Left colon (tissue), 2 donors: ENCODE results near the gene POLN. TPM values are rescaled to one million over a fixed set of nuclear protein-coding genes. Genes with fewer than 3 reads are reported as not detected.
A peak's percentile ranks its signal among the peaks of the same experiment; 100 is the strongest.

ENCODE experiments used
- ATAC-seq: fragments of 200-7000 bp; cut with Tn5 transposase; one replicate; pipeline ENCODE4 v1.9.1; 2020; ENCODE audit warnings: mild to moderate bottlenecking, moderate library complexity
- DNase-seq, 2 donors: peaks; one replicate each; pipeline ENCODE4 v3.0.0-alpha.2; 2020
- intact Hi-C, 2 donors: fragments of 100-400 bp; cut with DNase I in 1 of 2; cut with micrococcal nuclease in 1 of 2; formaldehyde crosslinking; loops; one replicate each; pipeline versions ENCODE4 v1.11.2 to v1.14.0; 2022; cut with DNase I, micrococcal nuclease
- total RNA-seq, 2 donors: library from RNA; stranded (reverse); fragmentation: NEBNext Ultra II Directional; extraction: Animal tissue kit (Norgen Biotek cat#: 25700); gene quantifications; one replicate each; pipeline ENCODE4 v1.2.1, GENCODE V29; 2021
- donor health status: DM: no; HTN: no; CAD: no.
- donor health status: DM: yes; HTN: yes; CAD: no.

Gene POLN
- total RNA-seq, 2 donors from 2014 or later, result 1.3 to 3.1 TPM

DNA sequence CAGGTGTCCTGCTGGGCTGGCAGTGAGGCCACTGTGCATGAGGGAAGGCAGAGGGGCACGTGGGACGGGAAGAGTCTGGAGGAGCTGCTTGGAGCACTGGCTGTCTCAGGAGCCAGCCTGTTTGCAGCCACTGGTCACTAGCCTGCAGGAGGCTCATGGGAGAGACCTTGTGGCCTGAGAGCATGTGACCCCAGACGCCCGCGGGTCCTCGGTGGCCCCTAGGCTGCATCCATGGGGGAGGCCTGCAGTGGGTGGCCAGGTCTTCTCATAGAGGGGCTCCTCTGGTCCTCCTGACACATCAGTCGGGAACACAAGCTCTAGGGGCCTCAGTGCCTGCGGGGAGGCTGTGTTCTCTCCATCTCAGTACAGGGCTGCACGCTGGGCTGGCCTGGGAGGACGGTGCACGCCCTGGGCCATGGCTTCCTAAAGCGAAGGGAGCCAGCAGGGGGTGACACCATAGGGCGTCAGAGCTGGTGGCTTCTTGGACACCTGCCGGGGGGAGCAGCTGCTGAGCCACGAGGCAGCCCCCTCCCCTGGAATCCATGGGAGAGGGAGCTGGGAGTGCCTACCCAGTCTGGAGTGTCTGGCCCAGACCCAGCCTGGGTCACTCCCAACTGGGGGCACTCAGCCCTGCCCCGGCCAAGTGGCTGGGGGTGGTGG, 170.5 kb downstream of the POLN start:
- DNase-seq, result no peak
- intact Hi-C loops, result no loop called here
- no peak for ATAC-seq

- intact Hi-C loops, result no loop called here
- no peak for DNase-seq
- ATAC-seq, result no peak
These were observed 171.3 kb downstream of the POLN start for GRCh38 chr4:2070421-2071251.

- ATAC-seq, result no peak
- DNase-seq, result no peak
- intact Hi-C loops, result no loop called here
These were observed 171.9 kb downstream of the POLN start for GRCh38 chr4:2069986-2070385.

DNA sequence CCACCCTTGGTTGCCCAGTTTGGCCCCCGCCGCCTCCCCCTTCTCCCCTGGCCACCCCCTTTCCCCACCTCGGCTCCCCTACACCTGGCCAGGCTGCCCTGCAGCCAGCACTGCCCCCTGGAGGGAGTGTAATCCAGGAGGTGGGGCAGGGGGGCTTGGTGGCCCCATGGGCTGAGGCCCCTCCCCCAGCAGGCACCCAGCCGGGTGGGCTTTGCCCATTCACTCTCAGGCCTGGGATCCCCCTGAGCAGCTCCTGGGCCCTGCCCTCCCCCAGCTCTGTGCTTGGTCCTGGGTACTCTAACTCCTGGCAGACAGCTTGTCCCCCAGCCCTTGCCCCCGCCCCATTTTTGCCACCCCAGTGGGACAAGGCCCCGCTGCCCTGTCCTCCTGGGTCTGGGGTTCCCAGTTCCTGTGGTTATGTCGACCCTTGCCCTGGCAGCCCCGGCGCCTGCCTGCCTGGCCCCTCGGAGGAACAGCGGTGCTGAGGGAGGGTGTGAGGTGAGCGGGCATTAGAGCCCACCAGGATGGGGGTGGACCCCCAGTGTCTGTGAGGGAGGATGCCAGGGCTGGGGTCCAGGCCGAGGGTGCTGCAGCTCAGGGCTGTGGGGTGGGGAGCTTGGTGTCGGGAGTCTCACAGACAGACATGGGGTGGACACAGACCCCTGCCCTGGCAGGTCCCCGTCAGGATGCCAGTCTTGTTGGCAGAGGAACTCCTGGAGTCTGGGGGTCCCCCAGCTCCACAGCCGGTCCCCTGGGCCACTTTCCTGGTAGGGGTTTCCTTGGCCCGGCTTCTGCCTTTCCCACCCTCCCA, 172.6 kb downstream of the POLN start:
- intact Hi-C loops, result no loop called here
- no peak for DNase-seq
- no peak for ATAC-seq

DNA sequence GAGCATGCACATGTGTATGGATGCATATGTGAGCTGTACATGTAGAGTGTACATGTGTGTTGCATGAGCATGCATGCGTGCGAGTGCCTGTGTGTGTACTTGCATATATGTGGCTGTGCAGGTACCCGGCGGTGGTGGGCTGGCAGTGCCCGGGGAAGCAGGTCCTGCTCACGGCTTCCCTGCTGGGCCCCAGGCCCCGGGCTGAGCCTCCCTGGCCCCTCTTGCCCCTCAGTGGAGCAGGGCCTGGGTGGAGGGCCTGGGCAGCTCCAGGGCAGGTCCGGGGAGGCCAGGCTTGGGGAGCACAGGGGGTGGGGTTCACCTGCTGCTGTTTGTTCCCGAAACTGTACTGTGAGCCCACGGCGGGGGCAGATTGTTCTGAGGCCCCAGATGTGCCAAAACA, 173.4 kb downstream of the POLN start:
- ATAC-seq (no peak), DNase-seq (no peak)
- intact Hi-C loops, result no loop called here

DNA sequence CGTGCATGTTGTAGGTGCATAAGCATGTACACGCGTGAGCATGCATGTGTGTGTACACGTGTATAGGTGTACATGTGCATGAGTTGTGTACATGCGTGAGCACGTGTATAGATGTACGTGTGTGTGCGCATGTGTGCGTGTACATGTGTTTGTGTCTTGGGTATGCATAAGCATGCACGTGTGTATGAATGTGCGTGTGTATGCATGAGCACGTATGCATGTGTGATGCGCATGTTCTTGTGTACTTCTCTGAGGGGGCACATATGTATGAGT, 173.8 kb downstream of the POLN start:
- ATAC-seq (no peak), DNase-seq (no peak)
- intact Hi-C loops, result no loop called here

DNA sequence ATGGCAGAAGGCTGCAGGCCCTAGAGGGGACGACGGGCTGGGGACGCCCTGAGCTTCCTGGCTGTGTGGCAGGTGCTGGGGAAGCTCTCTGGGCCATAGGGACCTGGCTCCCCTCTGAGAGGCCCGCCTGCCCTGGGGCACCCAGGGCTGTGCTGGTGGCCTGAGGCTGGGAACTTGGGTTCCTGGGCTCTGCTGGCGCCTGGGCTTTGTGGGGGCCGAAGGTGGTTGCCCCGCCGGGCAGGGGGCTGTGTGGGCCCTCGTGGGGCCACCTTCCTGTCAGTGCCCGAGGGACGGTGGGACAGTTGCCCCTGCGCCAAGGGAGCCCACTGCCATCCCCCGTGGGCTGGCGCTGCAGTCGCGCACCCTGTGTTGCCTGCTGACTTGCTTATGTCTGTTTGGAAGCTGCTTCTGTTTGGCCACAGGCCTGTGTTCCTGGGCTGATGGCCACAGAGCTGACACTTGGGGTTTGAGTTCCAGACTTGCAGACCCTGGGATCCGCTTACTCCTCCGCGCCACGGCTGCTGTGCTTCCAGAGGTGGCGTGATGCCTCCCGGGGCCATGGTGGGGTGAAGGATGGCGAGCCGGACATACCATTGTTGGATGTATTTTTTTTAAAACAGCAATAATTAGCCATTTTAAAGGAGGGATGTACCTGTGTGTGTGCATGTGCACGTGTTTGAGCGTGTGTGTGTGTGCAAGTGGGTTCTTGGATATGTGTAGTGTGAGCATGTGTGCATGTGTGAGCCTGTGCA, 174.3 kb downstream of the POLN start:
- DNase-seq, result no peak
- intact Hi-C loops, result no loop called here
- no peak for ATAC-seq

DNA sequence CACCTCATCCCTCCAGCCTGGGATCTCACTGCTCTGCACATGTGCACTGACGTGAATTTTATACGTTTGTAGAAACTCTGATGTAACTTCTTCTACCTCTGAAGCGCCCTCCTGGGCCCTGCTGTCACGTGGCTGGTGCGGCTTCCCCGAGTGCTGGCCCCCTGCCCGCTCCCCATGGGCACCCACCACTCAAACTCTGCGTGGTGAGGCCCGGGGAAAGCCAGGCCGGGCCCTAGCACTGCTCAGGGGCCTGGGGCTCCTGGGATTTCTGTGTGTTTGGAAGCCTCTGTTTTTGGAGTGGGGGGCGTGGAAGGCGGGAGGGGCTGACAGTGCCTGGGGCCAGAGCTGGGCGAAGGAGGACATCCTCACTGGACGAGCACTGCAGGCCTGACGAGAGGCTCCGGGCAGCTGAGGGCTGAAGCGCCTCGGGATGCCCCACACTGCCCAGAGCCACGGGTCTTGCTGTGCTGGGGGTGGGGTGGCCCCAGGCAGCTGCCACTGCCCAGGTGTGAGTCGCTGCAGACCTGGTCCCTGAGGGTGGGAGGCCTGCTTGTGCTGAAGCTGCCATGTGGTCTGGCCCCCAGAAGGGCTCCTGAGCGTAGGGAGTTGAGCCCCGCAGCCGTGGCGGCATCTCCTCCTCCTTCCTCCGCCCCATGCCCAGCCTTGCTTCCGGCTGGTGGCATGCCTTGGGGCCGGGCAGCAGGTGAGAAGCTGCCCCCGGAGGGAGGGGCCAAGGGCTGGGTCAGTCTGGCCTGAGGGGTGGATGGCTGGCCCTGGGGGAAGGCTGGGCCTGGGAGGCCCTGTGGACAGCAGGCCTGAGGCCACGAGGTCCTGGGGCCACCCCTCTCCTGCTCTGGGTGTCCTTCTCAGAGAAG, 175.1 kb downstream of the POLN start:
- no peak for ATAC-seq
- peak in 1 of 2 donors; percentile 18 for DNase-seq
- intact Hi-C loops, result no loop called here

- intact Hi-C loops, result no loop called here
- ATAC-seq (no peak), DNase-seq (peak in 1 of 2 donors; percentile 19)
These were observed 175.8 kb downstream of the POLN start for GRCh38 chr4:2066011-2066551.

GRCh38 chr4:2065106-2065930, 176.6 kb downstream of the POLN start:
- peak in 1 of 2 donors; percentile 12 for DNase-seq
- no peak for ATAC-seq
- intact Hi-C loops, result no loop called here

GRCh38 chr4:2064276-2064991, 177.5 kb downstream of the POLN start:
- peak; percentile 93 for ATAC-seq
- DNase-seq, result peak; percentile 53 to 83
- intact Hi-C loops, result no loop called here

- intact Hi-C loops, result no loop called here
- ATAC-seq (no peak), DNase-seq (no peak)
These were observed 178.2 kb downstream of the POLN start for GRCh38 chr4:2063557-2064275.

DNA sequence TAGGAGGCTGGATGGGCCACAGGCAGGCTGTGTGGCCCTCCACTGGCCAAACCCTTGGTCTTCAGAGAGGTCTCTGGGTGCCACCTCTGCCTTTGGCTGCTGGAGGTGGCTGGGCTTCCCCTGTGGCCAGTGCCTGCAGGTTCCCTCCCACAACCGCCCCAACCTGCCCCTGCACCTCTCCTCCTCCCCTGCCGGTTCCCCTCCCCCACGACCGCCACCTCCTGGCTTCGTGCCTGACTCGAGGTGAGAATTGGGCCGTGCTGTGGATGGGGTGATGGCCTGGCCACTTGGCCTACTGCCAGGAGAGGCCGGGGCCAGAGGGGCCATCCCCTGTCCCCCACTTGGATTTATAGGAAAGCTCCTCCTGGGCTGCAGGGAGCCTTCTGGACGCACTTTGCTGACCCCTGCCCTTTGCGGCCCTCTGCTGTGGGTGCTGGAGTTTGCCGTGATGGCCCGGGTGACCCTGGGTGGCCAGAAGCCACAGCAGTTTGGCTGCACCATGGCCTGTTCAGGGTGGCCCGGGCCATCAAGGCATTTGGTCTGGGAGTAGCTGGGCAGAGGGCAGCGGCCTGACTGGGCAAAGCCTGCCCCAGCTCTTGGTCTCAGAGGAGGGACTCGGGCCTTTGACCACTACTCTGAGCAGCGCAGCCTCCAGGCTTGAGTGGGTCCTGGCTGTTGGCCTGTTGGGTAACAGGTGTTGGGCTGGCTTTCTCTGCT, 179.0 kb downstream of the POLN start:
- ATAC-seq, result no peak
- intact Hi-C loops, result no loop called here

GRCh38 chr4:2062168-2062807, 179.6 kb downstream of the POLN start:
- no peak for ATAC-seq
- intact Hi-C loops, result no loop called here
- no peak for DNase-seq

More for the DNA sequence above, 179.0 kb downstream of the POLN start:
- DNase-seq, result no peak
